Mononuclear cell (primary cell): ENCODE data around the gene SEMA3C. TPM values are rescaled to one million over a fixed set of nuclear protein-coding genes. Genes with fewer than 3 reads are reported as not detected.

Experiments
- H3K27me3 ChIP-seq: 2 replicates; pipeline ENCODE4 v1.6.0; 2011; ENCODE audit warnings: low read length, control low read depth; ENCODE audit not compliant: insufficient read depth
- H3K4me1 ChIP-seq: 2 replicates; pipeline ENCODE4 v1.5.1; 2011; ENCODE audit warnings: mild to moderate bottlenecking, low read length, control low read depth; ENCODE audit not compliant: insufficient read depth
- H3K4me3 ChIP-seq: 2 replicates; pipeline ENCODE4 v1.5.1; 2011; ENCODE audit warnings: mild to moderate bottlenecking, low read length, moderate library complexity
- H3K9me3 ChIP-seq: 2 replicates; pipeline ENCODE4 v1.5.1; 2011; ENCODE audit warnings: low read depth, mild to moderate bottlenecking, control low read depth, low read length
- total RNA-seq: library from RNA; depleted of rRNA; stranded (reverse); fragments of >200 nt; gene quantifications from one replicate; pipeline ENCODE4 v1.2.3, GENCODE V29; 2012

Gene SEMA3C
- total RNA-seq, 1 donor: 9.7 TPM

DNA sequence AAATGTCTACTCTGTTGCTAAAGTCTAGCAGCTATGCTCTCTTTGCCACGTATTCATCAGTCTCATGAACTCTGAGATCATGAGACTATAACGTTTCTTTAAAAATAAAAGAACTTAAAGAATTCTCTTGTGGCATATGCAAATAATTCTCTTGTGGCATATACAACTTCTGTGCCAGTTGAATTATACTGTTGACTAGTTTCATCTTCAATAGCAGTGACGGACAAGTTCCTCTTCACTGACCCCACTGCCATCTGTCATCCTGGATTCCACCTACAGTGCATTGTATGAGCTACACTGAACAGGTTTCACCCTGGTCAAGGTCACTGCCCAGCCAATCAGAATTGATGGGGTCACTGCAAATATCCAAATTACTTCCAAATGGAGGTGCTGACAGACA is 192.2 kb downstream of the SEMA3C start:
- Histone ChIP-seq H3K9me3 (no peaks in the 10 kb centered on the region), H3K27me3 (no peaks in the 10 kb centered on the region), H3K4me3 (no peak overlapping the region), H3K4me1 (peaks cover 13% of the 10 kb centered on the region)

DNA sequence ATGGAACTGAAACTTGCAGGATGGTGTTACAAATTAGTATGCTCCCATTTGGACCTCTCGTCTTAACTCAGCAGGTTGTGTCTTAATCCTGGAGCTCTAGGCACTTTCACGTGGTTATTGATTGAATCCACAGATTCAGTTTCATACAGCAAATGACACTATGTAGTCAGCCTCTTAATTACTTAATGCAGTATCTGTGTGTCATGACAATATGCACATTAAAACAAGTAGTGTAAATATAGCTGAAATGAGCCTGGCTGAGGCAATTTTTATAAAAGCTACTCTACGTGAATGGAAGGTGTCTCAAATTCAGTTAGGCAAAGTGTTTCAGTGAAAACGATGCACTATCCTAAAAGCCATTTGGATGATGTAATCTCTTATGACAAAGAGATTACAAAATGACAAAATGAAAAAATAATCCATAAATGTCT is 193.7 kb downstream of the SEMA3C start:
- Histone ChIP-seq H3K27me3 (no peaks in the 10 kb centered on the region), H3K4me1 (peaks cover 17% of the 10 kb centered on the region), H3K9me3 (no peaks in the 10 kb centered on the region), H3K4me3 (no peak overlapping the region)

GRCh38 chr7:80724249-80724871 is 194.5 kb downstream of the SEMA3C start:
- Histone ChIP-seq H3K27me3 (no peaks in the 10 kb centered on the region), H3K9me3 (no peaks in the 10 kb centered on the region), H3K4me3 (no peak overlapping the region), H3K4me1 (peaks cover 17% of the 10 kb centered on the region)

- no peak overlapping the region for H3K4me3 ChIP-seq
- H3K9me3 ChIP-seq: no peaks in the 10 kb centered on the region
- no peaks in the 10 kb centered on the region for H3K27me3 ChIP-seq
- H3K4me1 ChIP-seq: peaks cover 17% of the 10 kb centered on the region
Measured at GRCh38 chr7:80722616-80723195, 196.1 kb downstream of the SEMA3C start.

- H3K4me1 ChIP-seq: peaks cover 17% of the 10 kb centered on the region
- H3K9me3 ChIP-seq: no peaks in the 10 kb centered on the region
- no peak overlapping the region for H3K4me3 ChIP-seq
- no peaks in the 10 kb centered on the region for H3K27me3 ChIP-seq
Measured at GRCh38 chr7:80721883-80722615, 196.8 kb downstream of the SEMA3C start.

DNA sequence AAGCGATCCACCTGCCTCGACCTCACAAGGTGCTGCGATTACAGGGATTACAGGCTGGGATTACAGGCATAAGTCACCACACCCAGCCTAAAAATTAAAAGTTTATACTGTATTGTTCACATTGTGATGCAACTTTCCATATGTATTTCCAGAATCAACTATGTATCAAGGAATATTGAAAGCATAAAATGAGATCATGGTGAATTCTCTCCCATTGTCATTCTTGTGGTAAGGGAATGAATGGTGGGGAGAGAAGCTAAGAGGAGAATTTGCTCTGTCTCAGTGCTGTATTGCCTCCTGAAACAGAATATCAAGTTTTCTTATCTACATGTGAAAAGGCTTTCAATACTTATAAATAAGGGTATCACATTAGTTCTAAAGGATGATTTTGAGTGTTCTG is 198.7 kb downstream of the SEMA3C start:
- Histone ChIP-seq H3K27me3 (no peaks in the 10 kb centered on the region), H3K4me3 (no peak overlapping the region), H3K9me3 (no peaks in the 10 kb centered on the region), H3K4me1 (peaks cover 17% of the 10 kb centered on the region)

DNA sequence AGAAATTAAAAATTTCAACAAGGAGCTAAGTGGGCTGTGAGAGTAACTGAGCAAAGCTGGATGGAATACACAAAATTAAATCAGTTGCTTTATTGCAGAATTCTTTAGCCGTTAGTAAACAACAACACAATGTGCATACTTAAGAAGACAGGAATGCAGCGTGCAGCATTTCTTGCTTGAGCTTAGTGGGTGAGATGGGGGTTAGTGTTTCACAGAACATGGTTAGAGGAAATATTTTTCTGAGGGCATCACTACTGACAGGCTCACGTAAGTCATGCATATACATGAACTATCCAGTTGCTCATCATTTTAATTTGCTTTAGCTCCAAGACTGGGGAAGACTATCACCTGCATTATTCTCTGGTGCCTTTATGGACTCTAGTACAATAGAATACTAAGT is 199.6 kb downstream of the SEMA3C start:
- Histone ChIP-seq H3K9me3 (no peaks in the 10 kb centered on the region), H3K27me3 (no peaks in the 10 kb centered on the region), H3K4me3 (no peak overlapping the region), H3K4me1 (peaks cover 17% of the 10 kb centered on the region)

GRCh38 chr7:80711531-80711930 is 207.3 kb downstream of the SEMA3C start:
- Histone ChIP-seq H3K27me3 (no peaks in the 10 kb centered on the region), H3K4me1 (peaks cover 32% of the 10 kb centered on the region), H3K4me3 (no peak overlapping the region), H3K9me3 (no peaks in the 10 kb centered on the region)

- Histone ChIP-seq H3K4me3 (no peak overlapping the region), H3K9me3 (no peaks in the 10 kb centered on the region), H3K4me1 (peaks cover 32% of the 10 kb centered on the region)
Measured at GRCh38 chr7:80708123-80708522, 210.7 kb downstream of the SEMA3C start.

GRCh38 chr7:80707318-80707717 is 211.5 kb downstream of the SEMA3C start:
- H3K4me3 ChIP-seq: no peak overlapping the region
- H3K27me3 ChIP-seq: no peaks in the 10 kb centered on the region
- peaks cover 32% of the 10 kb centered on the region for H3K4me1 ChIP-seq
- H3K9me3 ChIP-seq: no peaks in the 10 kb centered on the region

More at GRCh38 chr7:80708123-80708522, 210.7 kb downstream of the SEMA3C start:
- no peaks in the 10 kb centered on the region for H3K27me3 ChIP-seq

DNA sequence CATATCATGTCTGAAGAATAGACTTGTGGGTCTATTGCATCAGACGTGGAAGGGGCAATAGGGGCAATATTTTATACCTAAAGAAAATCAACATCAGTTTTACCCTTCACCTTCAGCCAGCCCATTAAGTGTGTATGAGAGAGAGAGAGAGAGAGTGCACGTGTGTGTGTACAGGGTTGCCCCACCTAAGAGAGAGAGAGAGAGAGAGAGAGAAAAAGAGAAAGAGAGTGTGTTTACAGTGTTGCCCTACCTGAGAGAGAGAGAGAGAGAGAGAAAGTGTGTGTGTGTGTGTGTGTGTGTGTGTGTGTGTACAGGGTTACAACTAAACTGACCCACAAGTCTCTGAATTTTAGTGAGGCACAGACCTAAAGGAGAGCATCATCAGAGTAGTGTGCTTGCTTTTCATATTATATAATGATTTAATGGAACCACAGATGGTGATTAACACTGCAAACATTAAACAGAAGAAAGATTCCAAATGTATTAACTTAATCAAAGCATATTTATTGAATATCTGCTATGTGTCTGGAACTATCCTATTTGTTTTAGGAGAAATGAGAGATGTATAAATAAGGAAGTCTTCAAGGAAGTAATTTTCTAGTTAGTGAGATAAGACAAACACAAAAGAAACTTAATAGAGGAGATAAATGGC is 213.6 kb downstream of the SEMA3C start:
- Histone ChIP-seq H3K27me3 (no peaks in the 10 kb centered on the region), H3K9me3 (no peaks in the 10 kb centered on the region), H3K4me1 (peaks cover 29% of the 10 kb centered on the region), H3K4me3 (no peak overlapping the region)

DNA sequence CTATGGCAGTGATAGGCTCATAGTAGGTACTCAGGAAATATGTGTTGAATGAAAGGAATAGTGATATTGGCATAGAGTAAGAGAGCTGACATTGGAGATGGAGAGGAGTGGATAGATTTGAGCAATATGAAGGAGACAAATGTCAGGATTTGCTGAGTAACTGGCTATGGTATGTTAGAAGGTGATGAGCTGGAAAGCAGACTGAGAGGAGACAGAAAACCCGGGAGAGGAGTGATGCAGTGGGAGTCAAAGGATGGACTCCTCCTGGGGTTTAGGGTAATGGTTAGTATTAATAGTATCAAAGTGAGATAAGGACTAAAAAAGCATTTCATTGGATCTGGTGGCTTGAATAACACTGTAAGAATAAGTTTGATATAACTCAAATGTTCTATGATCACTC is 215.6 kb downstream of the SEMA3C start:
- Histone ChIP-seq H3K4me1 (peaks cover 23% of the 10 kb centered on the region), H3K27me3 (no peaks in the 10 kb centered on the region), H3K4me3 (no peak overlapping the region), H3K9me3 (no peaks in the 10 kb centered on the region)

DNA sequence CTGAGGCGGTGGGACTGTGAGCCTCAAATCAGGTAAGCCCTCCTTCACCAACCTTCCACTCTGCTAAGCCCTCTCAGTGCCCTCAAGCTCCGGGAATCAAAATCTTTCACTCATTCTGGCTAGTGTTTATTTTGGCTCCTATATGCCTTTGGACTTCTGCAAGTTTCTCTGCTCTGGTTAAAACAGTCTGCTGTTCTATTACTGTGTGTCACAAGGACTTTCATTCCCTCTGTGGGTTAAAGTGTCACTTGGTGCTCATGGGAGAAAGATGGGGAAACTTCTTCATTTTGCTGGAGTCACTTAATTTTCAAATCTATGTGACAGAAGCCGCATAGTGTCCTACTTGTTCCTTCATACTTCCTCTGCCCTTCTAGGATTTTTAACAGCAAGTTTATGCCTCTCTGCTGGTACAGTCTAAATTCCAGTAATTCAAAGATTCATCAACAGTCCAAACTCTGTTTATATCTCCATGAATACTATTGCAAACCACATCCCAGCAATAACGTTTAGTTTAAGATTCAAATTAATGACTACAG is 219.1 kb downstream of the SEMA3C start:
- H3K9me3 ChIP-seq: no peaks in the 10 kb centered on the region
- H3K4me3 ChIP-seq: no peak overlapping the region
- peaks cover 11% of the 10 kb centered on the region for H3K4me1 ChIP-seq
- H3K27me3 ChIP-seq: no peaks in the 10 kb centered on the region

- H3K27me3 ChIP-seq: no peaks in the 10 kb centered on the region
- H3K4me1 ChIP-seq: peaks cover 11% of the 10 kb centered on the region
- H3K9me3 ChIP-seq: no peaks in the 10 kb centered on the region
- no peak overlapping the region for H3K4me3 ChIP-seq
Measured at GRCh38 chr7:80699045-80699638, 219.7 kb downstream of the SEMA3C start.
